ENCODE data around the gene DOCK6. TPM values are rescaled to one million over a fixed set of nuclear protein-coding genes. Genes with fewer than 3 reads are reported as not detected.

The DOCK6 gene
- total and polyA plus RNA-seq, 10 of the 15 experiments (the other 5 are each of a cell fraction or from before 2014, with no cell fraction given): 0.76 to 24.8 (median 4.7) TPM

- H3K4me2 ChIP-seq (ENCODE audit: control insufficient read depth, insufficient read depth): peak overlapping the region; percentile 74
- ChIA-PET SMC1A (ENCODE audit: uncharacterized antibody, unreplicated experiment) (interaction anchor here (1.5 kb wide), 1 partner anchor 203 kb away, joined by 3 read pairs; no protein-coding TSS in a partner anchor), RAD21 (ENCODE audit: unreplicated experiment) (interaction anchor here (1.0 kb wide), 1 partner anchor 10 kb away, joined by 5 read pairs; no protein-coding TSS in a partner anchor), CTCF (interaction anchor here (0.6 to 1.5 kb wide), 5 partner anchors 14 to 98 kb away, joined by 3 to 4 read pairs (median 4); partner anchors contain the start of gene DOCK6), POLR2A (interaction anchor here (0.6 to 0.7 kb wide), 3 partner anchors 49 to 192 kb away, joined by 4 to 9 read pairs (median 8); no protein-coding TSS in a partner anchor)
- no peaks in the 10 kb centered on the region for H3K79me2 ChIP-seq (ENCODE audit: control insufficient read depth, insufficient read depth, low read length)
- peaks cover 9% of the 10 kb centered on the region for H3K4me1 ChIP-seq (ENCODE audit: control insufficient read depth, insufficient read depth, low read length)
- H3K27ac ChIP-seq (ENCODE audit: control insufficient read depth, insufficient read depth): peak overlapping the region; percentile 56; the same call in 1 of the 2 replicates
- FAIRE-seq: peak; percentile 74
- peak; percentile 88 for ATAC-seq
- in situ Hi-C loops (cut with MboI): no loop called here
- no peak overlapping the region for H3K9ac ChIP-seq (ENCODE audit: control insufficient read depth, insufficient read depth, low read length)
- no peaks in the 10 kb centered on the region; the same call in 2 of the 3 replicates for H3K9me3 ChIP-seq (replicated peaks; ENCODE audit: control insufficient read depth, insufficient read depth, low read length)
- no peaks in the 10 kb centered on the region for H3K27me3 ChIP-seq (replicated peaks in 1 of 2; ENCODE audit: control insufficient read depth in 2 of 2, insufficient read depth in 2 of 2, low read length in 1 of 2)
- no peak overlapping the region for H3K4me3 ChIP-seq
- intact Hi-C loops (cut with micrococcal nuclease; ENCODE audit: unreplicated experiment): no loop called here
- no peaks in the 10 kb centered on the region for H4K20me1 ChIP-seq (ENCODE audit: control insufficient read depth, insufficient read depth)
- peak; percentile 86 for DNase-seq (ENCODE audit: low read depth, low spot score)
- peak overlapping the region; percentile 74 for H2AFZ ChIP-seq (ENCODE audit: control insufficient read depth, low read depth, low read length)
- no TSS peak for BruUV-seq (replicated peaks)
- H3K36me3 ChIP-seq (ENCODE audit: control insufficient read depth in 2 of 2, insufficient read depth in 2 of 2, low read length in 1 of 2): no peaks in the 10 kb centered on the region
- WGBS (ENCODE audit: insufficient coverage, insufficient replicate concordance, low lambda C conversion rate, missing lambda C conversion rate): 10% methylated on average over 5 of the region's 5 CpGs
- TF ChIP-seq NR2F1 (conservative IDR thresholded peaks at IDR 0.05) (peak; percentile 68; the same call in 1 of the 2 replicates), RUNX3 (IDR thresholded peaks at IDR 0.05; ENCODE audit: low read length) (peak; percentile 99), MEF2B (IDR thresholded peaks at IDR 0.05; ENCODE audit: partially characterized antibody, poor library complexity, severe bottlenecking) (peak; percentile 86), CBFB (IDR thresholded peaks at IDR 0.05; ENCODE audit: low read depth) (peak; percentile 80; the same call in 1 of the 2 replicates), NFYB (IDR thresholded peaks at IDR 0.05; ENCODE audit: insufficient read depth, low read depth, low read length) (0 out of 2 replicates have a peak, but pooled peaks have one; percentile 37), CREB1 (IDR thresholded peaks at IDR 0.05; ENCODE audit: low read depth) (0 out of 2 replicates have a peak, but pooled peaks have one; percentile 26), MTA2 (IDR thresholded peaks at IDR 0.05; ENCODE audit: low read depth) (peak; percentile 45; the same call in 1 of the 2 replicates), BCL11A (IDR thresholded peaks at IDR 0.05; ENCODE audit: low read depth, low read length) (0 out of 2 replicates have a peak, but pooled peaks have one; percentile 25), GABPA (IDR thresholded peaks at IDR 0.05; ENCODE audit: low read depth) (peak; percentile 57; the same call in 1 of the 2 replicates), BACH1 (IDR thresholded peaks at IDR 0.05; ENCODE audit: borderline replicate concordance) (no peak), MEF2A (IDR thresholded peaks at IDR 0.05; ENCODE audit: insufficient read depth, low read depth, low read length) (0 out of 2 replicates have a peak, but pooled peaks have one; percentile 34), EED (IDR thresholded peaks at IDR 0.05; ENCODE audit: low read depth) (peak; percentile 94), BCL3 (IDR thresholded peaks at IDR 0.05; ENCODE audit: borderline replicate concordance, insufficient read depth, low read depth, low read length, poor library complexity, severe bottlenecking) (peak; percentile 47)
- TF ChIP-seq, protein P1, sequence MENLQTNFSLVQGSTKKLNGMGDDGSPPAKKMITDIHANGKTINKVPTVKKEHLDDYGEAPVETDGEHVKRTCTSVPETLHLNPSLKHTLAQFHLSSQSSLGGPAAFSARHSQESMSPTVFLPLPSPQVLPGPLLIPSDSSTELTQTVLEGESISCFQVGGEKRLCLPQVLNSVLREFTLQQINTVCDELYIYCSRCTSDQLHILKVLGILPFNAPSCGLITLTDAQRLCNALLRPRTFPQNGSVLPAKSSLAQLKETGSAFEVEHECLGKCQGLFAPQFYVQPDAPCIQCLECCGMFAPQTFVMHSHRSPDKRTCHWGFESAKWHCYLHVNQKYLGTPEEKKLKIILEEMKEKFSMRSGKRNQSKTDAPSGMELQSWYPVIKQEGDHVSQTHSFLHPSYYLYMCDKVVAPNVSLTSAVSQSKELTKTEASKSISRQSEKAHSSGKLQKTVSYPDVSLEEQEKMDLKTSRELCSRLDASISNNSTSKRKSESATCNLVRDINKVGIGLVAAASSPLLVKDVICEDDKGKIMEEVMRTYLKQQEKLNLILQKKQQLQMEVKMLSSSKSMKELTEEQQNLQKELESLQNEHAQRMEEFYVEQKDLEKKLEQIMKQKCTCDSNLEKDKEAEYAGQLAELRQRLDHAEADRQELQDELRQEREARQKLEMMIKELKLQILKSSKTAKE (IDR thresholded peaks at IDR 0.05; ENCODE audit: low read depth, poor library complexity, severe bottlenecking): peak; percentile 43
- TF ChIP-seq, protein P2, sequence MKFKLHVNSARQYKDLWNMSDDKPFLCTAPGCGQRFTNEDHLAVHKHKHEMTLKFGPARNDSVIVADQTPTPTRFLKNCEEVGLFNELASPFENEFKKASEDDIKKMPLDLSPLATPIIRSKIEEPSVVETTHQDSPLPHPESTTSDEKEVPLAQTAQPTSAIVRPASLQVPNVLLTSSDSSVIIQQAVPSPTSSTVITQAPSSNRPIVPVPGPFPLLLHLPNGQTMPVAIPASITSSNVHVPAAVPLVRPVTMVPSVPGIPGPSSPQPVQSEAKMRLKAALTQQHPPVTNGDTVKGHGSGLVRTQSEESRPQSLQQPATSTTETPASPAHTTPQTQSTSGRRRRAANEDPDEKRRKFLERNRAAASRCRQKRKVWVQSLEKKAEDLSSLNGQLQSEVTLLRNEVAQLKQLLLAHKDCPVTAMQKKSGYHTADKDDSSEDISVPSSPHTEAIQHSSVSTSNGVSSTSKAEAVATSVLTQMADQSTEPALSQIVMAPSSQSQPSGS (IDR thresholded peaks at IDR 0.05; ENCODE audit: low read length): peak; percentile 61; the same call in 1 of the 2 replicates
- TF ChIP-seq, protein P3, sequence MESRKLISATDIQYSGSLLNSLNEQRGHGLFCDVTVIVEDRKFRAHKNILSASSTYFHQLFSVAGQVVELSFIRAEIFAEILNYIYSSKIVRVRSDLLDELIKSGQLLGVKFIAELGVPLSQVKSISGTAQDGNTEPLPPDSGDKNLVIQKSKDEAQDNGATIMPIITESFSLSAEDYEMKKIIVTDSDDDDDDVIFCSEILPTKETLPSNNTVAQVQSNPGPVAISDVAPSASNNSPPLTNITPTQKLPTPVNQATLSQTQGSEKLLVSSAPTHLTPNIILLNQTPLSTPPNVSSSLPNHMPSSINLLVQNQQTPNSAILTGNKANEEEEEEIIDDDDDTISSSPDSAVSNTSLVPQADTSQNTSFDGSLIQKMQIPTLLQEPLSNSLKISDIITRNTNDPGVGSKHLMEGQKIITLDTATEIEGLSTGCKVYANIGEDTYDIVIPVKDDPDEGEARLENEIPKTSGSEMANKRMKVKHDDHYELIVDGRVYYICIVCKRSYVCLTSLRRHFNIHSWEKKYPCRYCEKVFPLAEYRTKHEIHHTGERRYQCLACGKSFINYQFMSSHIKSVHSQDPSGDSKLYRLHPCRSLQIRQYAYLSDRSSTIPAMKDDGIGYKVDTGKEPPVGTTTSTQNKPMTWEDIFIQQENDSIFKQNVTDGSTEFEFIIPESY (IDR thresholded peaks at IDR 0.05): no peak
Observed at GRCh38 chr19:11279505-11280236, 17.3 kb upstream of the DOCK6 start.
